Measurements from ENCODE around the gene RRAGD.

Gene RRAGD

DNA sequence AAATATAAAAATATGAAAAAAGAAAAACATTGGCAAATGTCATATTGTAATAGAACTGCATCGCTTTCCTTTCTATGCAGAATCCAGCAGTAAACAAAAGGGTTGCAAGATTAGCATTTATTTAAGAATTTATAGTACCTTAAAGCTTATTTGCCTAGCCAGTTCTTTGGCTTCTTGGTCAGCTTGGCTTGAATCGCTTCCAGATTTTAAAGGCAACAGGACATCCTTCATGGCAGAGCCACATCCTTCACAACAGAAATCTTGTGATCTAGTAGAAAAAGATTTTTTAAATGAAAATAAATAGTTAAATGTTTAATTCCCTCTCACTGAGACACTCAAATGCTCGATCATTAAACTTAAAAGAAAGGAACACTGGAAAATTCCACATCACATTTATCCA is 76.9 kb downstream of the RRAGD start:
- DNase-seq: no peak

DNA sequence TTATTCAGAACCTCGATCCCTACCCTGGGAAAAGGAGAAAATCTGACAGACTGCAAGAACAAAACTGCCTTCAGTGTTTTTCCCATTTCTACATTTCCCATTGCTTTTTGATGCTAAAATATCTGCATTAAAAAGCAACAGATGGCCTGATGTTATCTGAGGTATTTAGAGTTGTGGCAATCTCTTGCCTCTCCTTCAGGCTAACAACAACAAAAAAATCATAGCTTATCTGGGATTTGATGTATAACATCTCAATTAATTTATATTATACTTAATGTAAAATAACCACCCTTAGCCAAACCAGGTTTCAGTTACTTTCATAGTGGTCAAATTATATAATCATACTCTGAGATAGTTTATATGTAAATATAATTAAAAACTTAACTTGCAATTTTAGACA is 81.2 kb downstream of the RRAGD start:
- DNase-seq: no peak

DNA sequence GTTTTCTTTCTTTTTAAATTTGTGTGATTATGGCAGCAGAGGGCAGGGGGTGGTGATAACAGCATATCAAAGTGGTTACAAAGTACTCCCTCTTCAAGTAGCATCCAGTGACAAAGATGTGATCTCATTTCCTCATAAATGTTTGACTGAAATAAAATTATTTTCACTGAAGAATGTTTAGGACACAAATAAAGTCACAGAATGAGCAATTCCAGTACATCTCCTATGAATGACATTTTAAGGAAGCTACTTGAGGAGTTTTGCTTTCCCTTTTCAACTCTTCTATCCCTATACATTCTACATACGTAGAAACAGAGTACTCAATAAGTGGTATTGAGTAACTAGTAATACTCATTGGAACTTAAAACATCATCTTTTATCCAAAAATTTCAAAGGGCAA is 83.1 kb downstream of the RRAGD start:
- no peak for DNase-seq

DNA sequence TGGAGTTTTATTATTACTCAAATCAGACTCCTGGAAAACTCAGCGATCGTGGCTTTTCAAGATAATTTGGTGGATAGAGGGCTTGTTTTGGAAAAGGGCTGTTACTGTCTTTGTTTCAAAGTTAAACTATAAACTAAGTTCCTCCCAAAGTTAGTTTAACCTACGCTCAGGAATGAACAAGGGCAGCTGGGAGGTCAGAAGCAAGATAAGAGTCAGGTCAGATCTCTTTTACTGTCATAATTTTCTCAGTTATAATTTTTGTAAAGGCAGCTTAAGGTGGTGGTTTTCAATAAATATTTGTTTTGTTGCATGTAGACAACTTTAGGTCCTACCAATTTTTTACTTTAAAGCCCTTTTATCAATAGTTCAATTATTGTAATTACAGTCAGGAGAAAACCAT is 87.8 kb downstream of the RRAGD start:
- DNase-seq: no peak

DNA sequence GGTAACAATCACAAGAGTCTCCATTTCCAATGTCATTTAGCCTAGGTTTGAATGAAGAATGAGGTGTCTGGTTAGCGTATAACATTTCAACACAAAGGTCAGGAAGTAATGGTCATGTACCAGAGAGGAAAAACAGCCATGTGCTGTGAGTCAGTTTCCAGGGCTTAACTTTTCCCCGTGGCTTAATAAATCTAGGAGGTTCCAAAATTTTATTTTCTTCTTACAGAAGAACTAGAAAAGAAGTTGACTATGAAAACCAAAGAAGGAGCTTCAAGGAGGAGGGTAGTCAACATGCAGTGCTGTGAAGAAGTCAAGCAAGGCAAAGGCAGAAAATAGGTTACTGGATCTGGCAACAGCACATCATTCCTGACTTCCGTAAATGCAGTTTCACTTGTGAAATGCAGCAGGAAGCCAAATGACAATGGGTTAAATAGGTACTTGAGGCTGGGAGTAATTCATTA is 88.5 kb downstream of the RRAGD start:
- DNase-seq: no peak

DNA sequence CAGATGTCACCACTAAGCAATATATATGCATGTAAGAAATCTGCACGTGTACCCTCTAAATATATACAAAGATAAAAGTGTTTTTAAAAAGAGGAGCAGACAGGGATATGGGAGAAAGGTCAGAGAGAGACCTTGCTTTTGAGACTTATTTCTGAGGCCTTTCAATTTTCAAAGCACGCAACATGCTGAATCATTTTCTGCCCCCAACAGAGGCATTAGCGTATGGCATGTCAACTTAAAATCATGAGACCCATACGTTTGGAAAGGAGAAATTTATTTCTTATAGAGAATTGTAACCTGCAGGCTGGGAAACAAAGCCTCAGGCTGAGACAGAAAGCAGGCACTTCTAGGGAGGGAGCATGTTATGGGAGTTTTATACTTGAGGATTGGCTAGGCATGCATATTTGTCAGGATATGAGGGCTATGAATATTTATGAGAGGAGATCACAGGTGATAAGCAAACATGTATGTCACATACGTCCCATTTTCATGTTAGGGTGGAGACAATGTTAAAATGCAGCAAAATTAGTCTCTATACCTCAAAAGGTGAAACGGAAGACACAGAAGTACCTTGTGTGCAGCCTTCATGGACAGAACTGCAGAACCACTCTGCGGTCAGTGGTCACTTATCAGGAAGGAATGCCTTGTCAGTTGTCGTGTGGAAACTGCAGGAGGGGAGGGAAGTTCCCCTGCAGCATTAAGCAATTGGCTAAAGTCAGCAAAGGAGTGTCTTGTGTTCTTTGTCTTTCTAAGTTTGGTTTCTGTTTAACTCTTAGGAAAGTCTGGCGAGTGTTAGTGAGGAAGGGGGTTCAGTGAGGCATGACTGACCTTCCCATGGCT is 90.7 kb downstream of the RRAGD start:
- no peak for DNase-seq

DNA sequence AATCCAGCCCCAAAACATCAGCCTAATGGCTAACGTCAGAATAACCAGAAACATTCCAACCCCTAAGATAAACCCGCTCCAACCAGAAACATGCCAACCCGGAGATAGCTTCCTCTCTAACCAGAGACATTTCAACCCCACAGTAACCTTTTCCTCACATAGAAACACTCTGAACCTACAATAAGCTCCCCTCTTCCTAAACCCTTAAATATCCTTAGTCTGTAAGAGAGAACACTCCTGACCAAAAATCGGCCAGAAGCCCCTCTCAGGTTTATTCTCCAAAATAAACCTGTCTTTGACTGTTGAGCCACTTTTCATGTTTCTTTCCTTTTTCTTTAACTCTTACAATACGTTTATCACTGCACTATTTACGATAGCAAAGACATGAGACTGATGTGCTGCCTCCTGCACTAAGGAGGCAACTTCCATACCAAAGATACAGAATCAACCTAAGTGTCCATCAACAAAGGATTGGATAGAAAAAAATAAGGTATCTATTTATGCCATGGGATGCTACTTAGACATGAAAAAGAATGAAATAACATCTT is 92.0 kb downstream of the RRAGD start:
- no peak for DNase-seq

DNA sequence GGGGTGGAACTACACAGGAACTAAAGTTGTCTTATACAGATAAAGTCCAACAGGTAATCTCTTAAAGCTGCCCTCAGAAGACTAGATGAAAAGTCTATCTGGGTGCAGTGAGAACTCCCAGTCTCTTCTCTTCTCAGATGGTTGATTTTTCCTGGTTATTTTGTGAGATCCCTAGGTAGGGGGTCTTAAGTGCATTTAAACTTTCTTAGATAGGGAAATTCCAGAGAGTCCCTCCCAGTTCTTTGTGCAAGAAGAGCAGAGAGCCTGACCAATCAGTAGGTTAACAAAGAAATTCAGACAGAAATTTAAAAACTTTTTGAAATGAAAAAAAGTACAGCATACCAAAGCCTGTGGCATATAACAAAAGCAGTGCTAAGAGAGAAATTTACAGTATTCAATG is 95.0 kb downstream of the RRAGD start:
- DNase-seq: no peak

DNA sequence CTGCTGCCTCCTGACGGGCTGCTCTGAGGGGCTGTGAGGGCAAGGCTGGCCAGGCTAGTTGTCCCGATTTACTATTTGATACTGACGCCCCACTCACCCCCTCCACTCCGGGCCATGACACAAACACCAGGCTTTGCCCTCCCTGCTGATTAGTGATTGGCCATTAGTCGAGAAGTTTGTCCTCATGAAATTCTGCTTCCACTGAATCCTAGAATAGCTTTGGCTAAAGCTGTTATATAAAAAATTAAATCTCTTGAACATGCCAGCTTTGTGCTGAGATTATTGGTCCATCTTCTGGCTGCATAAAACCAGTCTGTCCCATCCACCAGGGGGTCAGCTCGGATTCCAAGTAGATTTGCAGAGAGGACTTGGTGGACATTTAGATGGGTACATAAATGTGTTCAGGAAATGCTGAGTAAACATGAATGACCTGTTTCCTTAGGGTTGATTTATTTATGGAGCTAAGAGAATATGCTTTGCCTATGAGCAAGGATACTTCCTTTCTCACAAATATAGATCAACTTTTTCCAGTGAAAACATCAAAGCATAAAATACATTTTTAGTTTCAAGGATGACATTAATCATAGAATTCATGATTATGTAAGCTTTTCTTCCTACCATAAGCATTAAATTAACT is 96.7 kb downstream of the RRAGD start, which contains the start of gene GABRR2:
Gene GABRR2, minus strand, starts transcription at position 51 of the 637 bp plus-strand sequence. CDS start 134 bp downstream, outside the sequence.
- no peak for DNase-seq

DNA sequence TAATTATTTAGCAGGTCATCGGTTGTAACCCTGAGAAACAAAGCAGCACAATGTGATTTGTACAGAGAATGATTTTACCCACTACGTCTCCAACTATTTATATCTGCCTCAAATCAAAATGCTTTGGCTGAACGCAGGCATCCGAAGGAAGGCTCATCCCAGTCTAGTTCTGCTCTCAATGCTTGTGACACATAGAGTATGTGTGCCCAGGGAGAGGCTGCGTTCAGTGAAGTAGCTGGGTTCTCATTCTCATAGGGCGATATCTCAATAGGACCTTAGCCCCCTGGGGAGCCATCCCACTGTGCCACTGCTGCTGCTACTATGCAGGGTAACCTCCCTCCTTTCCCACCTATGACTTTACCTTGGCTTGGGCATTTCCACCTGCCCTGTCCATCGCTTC is 97.4 kb downstream of the RRAGD start:
- DNase-seq: no peak
